Stimulated activated CD8-positive, alpha-beta memory T cell treated with anti-CD3 and anti-CD28 coated beads, Interleukin-12 subunit alpha, Interleukin-12 subunit beta, amount 100 ng/mL, for 1 hour (primary cell): Measurements from ENCODE around the gene ENG.
"Not testable (repeated sequence)": the region's sequence is repeated elsewhere in the genome, so short reads cannot be mapped to it uniquely, and the experiment has no call there.

Experiments used
- DNase-seq: peaks from one replicate; pipeline ENCODE4 v3.0.0-alpha.2; 2020; ENCODE audit warnings: low read depth

Gene ENG

DNA sequence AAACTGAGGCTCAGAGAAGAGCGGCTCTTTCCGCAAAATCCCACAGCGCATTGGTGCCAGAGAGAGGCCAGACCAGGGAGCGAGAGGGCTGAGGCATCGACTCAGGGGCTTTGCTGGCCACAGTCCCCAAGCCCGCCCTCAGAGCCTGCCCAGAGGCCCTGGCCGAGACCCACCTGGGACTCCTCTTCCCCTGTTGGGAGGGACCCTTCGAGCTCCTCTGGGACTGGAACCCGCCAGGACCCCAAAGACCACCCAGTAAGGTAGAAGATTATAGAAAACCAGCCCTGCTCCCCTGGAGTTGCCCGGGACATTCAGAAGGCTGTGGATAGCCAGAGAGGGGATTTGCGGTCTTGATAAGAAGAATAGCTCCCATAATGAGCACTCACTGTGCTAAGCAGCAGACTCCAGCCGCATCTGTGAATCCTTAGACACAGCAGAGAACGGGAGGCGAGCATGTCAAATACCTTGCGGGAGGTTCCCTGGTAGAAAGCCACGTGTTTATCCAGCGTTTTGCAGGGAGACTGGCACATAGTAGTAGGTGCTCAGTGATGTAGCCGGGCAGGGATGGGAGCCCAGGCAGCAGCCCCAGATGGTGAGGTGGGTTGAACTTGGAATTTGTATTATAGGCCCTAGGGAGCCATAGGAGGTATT, 23.7 kb upstream of the ENG start:
- DNase-seq, result no peak

DNA sequence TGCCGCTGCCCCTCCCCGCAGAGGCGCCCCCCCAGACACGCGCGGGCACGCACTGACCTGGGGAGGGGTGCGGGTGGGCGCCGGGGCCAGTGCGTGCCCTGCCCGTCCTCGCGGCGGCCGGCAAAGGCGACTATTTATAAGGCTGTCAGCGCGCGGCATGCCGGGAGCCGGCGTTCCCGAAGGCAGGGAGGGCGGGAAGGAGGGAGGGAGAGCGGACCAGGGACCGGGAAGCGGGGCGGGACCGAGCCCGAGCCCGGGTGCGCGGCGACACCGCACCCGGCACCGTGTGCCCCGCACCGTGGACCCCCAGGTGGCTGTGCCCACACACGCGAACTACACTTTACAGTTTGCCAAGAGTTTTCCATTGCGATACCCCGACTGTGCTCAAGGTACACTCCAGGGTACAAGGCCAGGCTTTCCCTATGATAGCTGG, 23.1 kb upstream of the ENG start, which contains the start of gene AK1:
Gene AK1 (minus strand): TSS at position 110 of the 433 bp plus-strand sequence. CDS start 3,058 bp downstream, outside the sequence.
- DNase-seq, result no peak

DNA sequence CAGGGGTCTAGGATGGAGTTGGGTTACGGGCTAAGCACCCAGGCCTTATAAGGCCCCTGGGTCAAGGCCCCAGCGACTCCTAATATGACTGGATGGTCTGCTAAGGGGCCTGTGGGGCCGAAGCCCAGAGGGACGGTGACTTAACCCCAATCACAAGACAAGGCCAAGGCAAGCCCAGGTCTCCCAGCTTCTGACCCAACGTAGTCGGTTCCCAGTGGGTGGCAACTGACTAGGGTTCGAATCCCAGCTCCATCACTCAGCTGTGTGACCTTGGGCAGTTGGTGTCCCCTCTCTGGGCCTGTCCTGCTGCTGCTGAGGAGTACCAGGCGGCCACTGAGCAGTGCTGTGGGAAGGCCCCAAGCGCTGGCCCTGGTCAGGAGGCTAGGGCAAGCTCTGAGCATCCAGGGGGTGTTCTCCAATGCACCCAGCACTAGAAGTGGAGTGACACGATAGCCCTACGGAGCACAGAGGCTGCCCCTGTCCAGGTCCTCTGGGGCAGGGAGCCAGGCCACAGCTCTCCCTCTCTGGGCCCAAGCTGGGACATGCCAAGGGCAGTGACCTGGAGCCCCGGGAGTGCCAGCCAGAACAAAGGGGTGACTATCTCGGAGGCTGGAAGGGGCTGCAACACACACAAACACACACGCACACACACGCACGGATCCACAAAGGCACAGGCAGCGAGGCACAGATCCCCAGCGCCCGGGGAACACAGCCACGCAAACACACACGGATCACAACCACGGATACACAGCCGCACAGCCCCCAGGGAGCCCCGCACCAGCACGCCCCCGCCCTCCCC, 22.5 kb upstream of the ENG start:
- DNase-seq, result no peak

DNA sequence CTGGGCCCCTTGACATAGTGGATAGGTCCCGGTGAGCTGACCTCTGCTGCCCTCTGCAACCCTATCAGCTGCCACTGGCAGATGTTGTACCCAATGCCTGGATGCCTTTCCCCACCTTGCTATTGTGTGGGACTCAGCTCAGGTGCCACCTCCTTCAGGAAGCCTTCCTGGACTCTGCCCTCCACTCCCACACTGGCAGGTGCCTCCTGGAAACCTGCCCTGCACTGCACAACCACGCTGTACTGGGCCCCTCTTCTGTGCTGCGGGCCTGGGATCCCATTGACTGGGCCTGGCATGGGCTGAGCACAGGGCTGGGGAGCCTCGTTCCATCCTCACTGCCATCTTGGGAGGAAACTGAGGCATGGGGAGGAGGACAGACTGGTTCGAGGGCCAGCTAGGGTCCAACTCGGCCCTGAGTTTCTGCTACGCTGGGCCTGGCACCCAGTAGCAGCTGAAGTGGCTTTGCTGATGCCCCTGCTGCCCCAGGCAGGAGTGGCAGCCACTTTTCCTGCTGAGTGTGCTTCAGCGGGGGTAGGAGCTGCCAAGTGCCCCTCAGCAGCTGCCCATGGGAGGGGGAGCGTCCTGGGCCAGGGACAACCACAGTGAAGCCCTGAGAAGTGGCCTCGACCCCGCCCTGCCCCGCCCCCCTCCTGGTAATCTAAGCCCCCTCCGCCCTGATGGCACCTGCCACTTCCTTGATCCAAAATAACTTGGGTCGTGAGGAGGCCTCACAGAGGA, 21.7 kb upstream of the ENG start:
- DNase-seq, result no peak

DNA sequence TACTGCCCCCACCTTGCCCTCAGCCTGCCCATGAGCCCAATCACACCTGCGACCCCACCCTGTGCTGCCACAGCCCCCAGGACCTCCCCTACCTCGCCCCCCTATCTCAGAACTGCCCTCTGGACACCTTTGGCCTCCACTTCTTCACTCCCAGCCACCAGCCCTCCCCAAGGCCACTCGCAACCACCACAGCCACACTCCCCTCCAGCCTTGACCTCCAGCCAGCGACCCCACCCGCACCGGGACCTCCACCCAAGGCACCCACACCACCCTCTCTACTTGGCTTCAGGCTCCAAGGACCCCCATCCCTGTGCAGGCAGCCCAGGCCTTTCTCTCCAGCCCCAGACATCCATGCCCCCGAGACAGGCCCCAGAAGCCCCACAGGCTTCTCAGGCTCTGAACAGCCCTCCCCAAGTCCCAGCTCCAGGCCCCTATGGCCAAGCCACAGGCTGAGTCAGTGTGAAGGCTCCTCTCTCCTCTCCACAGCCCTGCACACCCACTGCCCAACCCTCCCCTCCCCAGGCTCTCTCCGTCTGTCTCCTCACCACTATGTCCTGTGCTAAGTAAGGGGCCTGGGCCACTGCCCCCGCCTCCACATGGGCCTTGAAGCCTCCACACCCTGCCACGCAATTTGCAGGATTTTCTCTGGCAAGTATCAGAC, 21.0 kb upstream of the ENG start:
- no peak for DNase-seq

DNA sequence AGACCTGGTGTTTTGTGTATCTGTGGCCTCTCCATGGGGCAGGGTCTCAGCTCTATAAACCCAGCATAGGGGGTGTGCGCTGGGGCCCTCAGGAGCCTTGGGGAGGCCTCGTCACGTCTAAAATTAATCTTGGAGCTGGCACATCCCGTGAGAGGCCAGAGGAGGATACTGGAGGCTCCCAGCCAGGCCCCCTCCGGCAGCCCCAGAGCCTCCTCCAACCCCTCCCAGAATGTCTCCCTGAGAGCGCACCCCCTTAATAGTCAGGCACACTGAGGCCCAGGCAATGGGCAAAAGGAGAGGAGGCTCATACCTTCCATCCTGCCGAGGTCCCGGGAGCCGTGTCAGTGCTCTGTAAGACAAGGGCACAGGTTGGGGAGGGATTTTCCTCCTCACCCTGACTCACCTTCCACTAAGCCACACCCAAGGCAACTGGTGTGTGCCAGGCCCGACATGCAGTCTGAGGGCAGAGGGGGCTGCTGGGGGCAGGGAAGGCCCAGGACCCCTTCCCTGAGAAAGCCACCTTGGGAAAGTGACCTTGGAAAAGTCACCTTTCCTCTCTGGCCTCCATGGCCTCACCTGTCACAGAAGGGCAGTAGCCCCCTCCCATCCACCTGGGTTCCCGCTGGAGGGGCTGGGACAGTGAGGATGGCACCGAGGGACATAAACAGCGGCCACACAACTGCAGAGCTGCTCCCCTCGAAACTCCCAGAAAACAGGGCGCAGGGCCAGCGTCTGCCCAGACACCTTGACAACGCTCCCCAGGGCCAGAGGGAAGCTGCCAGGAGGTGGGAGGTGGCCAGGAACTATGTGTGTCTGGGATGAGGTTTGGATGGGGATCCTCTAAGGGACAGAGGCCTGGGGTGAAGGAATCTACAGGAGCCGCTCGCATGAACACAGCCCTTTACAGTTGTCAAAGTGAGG, 20.1 kb upstream of the ENG start:
- DNase-seq, result no peak

DNA sequence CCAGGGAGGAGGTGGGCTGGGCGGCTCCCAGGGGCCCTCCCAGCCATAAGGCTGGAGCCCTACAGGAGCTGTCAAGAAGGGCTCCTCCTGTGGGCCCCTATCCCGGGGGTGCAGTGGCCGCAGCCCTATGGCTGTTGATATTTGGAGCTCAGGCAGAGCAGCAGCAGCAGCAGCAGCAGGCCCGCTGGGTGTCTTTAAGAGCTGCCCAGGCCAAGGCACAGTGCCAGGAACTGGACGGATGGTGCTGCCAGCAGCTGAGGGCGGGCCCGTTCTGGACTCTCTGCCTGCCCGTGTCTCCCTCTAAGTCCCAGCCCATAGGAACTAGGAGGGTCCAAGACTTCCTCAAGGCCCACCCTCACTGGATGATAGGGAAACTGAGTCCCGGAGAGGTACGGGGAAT, 19.4 kb upstream of the ENG start:
- no peak for DNase-seq

DNA sequence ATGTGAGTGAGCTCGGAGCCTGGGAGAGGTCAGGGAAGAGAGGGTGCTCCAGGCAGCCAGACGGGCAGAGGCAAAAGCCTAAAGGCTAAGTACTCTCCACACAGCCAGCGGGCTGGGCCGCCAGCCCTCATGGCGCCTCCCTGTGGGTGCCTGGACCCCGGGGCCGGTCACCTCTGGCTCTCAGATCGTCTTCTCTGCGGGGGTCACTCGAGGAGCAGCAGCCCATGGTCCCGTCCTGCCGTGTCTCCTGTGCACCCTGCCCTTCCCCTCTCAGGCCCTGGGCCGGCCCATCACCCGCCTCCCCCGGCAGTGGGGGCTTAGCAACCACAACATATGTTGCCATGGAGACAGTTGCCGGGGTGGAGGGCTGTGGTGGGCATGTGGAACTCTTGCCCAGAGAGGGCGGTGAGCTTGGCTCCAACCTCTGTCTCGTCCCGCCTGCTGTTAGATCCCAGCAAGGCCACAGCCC, 18.8 kb upstream of the ENG start:
- no peak for DNase-seq

DNA sequence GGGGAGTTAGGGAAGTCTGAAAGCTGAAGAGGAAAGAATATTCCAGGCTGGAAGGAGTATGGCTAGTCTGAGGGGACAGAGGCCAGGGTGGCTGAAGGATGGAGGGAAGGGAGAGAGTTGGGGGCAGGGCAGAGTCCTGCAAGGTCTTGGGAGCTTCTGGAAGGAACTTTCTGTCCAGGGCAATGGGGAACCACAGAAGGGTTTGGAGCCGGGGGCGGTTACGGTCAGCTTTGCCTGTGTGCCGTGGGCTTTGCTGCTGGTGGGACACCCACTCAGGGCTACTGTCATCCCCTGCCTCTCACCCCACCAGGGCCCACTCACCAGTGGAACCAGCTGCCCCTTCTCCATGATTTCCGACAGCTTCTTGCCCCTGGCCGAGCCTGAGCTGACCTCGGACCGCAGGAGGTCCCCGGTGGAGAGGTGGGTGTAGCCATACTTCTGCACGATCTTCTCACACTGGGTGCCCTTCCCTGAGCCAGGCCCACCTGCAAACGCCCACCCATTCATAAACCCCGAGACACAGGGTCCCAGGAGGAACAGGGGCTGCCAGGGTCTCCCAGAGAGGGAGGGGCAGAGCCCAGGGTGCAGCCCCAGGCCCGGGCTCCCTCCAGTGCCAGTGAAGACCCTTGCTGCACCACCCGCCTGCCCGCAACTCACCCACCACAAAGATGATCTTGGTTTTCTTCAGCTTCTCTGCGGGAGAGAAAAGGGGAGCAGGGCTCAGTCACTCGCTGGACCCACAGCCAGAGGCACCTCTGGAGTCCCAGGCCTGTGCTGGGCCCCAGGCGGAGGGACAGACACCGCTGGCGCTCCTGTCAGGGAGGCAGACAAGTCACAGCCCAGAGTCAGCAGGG, 18.1 kb upstream of the ENG start:
- DNase-seq, result no peak

DNA sequence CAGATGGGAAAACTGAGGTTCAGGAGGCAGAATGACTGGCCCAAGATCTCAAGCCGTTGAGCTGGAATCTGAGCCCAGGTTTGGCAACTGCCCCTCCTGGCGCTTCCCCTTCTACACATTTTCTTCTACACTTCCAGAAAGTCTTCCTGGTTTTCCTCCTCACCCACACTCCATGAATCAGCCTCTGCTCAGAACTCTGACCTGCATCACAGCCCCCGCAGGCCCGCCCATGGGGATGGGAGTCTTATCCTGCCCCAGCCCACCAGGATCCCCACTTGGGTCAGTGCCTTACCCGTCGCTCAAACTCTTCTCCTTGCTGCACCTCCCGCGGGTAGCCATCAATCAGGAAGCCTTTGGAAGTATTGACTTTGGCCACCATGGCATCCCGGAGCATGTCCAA, 17.1 kb upstream of the ENG start:
- DNase-seq, result no peak

DNA sequence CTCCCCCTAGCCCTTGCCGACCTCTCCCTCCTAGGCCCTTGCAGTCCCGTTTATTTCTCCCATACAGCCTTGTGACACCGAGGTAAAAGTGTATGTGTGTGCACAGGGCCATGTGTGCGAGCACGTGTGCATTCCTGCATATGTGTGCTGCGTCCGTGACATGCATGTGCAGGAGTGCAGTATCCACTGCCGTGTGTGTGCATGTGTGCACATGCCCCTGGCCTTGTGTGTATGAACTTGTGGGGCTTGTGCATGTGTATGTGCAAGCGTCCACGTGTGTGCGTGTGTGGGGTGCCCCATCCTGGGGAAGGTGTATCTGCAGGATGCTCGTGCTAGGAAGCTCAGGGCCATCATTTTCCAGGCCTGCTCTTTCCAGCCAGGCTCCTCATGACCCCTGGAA, 16.4 kb upstream of the ENG start:
- no peak for DNase-seq

DNA sequence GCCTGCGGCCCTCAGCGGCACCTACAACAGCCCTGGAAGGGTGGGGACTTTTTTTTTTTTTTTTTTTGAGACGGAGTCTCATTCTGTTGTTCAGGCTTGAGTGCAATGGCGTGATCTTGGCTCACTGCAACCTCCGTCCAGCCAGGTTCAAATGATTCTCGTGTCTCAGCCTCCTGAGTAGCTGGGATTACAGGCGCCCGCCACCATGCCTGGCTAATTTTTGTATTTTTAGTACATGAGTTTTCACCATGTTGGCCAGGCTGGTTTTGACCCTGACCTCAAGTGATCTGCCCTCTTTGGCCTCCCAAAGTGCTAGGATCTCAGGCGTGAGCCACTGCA, 15.7 kb upstream of the ENG start:
- not testable (repeated sequence) for DNase-seq

DNA sequence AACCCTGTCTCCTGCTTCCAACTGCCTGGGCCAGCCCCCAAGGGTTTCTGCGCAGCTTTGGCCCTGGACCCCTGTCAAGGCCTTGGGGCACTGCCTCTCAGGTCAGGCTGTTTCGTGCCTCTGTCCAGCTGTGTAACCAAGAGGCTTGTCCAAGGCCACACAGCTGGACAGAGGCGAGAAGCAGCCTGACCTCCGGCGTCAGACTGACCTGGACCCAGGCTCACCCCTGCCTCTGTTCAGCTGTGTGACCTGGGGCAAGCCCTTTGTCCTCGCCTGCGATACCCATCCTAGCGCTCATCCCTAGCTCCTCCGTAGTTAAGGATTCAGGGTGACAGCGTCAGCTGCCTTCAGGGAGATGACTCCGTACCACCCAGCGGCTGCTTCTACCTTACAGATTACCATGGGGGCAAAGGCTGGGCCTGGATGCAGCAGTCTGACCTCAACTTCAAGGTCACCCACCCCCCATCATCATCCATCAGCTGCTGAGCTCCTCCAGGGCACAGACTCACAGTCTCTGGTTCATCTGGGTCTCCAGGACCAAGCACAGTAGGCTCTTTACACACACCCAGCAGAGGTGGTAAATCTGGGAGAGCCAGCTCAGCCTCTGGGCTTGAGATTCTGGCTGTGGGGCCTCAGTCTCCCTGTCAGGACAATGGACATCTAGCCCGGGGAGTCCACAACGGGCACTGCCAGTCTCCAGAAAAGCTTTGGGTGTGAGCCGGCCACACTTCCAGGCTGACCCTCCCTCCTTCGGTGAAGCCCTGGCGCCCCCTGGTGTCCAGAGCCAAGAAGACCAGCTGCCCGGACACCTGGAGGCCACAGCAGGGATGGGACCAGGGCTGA, 15.1 kb upstream of the ENG start:
- DNase-seq, result peak; percentile 68

DNA sequence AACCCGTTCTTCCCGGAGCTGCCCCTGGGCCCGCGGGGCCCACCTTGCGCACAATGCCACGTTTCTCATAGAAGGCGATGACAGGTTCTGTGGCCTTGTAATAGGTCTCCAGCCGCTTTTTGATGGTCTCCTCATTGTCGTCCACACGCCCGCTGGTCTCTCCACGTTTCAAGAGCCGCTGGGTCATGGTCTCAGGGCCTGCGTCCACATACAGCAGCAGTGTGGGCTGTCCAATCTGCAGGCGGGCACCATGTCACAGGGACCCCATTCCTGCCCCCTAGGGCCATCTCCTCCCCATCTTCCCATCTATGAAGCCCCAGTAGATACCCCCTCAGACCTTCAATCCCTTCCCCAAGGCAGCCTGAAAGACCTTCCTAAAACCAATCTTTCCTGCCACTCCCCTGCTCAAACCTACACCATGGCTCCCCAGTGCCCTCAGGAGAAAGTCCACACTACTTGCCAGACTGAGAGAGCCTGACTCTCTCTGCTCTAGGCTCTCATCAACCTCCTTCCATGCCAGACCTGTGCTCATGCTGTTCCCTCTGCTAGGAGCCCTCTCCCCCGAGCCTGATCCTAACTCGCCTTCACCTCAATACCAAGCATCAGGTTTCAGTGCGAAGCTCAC, 13.9 kb upstream of the ENG start:
- DNase-seq, result no peak

DNA sequence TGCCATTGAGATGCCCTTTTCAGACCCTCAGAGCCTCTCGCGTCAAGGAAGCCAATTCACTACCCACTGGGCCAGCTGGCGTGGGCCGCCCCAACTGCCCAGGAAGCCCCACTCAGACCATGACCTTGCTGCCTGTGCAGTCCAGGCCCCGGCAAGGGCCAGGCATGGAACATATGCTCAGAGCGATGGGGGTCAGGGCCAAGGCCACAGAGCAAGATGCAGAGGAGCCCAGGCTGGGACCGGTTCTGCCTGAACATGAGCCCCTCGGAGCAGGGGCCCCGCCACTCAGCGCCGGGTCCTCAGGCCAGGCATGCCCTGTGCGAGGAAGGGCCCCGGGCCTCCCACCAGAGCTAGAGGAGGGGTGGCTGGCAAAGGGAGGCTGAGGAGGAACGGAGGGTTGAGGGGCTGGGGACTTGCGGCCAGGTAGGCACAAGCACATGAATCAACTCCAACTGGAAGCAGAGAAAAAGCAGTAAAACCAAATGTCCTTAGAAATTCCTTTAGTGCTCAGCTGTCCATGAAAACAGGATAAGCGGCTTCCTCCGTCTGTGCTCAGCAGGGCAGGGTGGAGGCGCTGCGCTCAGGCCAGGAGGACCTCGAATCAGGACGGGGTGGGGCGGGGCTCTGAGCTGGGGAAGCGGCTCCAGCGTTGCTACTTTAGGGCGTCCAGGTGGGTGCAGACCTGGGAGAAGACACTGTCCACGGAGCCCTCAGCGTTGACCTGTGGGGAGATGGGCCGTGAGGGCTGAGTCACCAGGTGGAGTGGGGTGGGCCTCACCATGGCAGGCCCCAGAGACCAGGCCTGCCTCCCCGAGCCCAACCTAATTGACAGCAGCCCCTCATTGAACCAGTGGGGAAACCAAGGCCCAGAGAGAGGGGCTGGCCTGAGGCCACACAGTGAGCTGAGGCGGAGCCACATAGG, 13.2 kb upstream of the ENG start:
- no peak for DNase-seq

DNA sequence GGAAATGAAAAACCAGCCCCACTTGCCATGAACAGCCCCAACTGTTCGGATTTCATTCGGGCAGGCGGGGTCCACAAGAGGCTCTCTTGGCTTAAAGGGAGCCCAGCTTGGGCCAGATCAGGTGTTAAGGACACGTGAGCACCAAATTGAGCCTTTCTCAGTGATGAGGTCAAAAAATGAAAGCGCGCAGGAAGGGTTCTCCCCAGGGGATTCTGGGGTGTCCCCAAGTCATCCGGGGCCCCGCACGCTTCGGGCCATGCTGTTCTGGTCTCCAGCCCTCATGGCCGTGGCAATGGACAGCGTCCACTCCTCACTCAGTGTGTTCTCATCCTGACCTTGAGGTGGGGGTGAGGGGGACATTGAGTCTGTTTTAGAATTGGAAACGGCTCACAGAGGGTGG, 12.1 kb upstream of the ENG start:
- no peak for DNase-seq

DNA sequence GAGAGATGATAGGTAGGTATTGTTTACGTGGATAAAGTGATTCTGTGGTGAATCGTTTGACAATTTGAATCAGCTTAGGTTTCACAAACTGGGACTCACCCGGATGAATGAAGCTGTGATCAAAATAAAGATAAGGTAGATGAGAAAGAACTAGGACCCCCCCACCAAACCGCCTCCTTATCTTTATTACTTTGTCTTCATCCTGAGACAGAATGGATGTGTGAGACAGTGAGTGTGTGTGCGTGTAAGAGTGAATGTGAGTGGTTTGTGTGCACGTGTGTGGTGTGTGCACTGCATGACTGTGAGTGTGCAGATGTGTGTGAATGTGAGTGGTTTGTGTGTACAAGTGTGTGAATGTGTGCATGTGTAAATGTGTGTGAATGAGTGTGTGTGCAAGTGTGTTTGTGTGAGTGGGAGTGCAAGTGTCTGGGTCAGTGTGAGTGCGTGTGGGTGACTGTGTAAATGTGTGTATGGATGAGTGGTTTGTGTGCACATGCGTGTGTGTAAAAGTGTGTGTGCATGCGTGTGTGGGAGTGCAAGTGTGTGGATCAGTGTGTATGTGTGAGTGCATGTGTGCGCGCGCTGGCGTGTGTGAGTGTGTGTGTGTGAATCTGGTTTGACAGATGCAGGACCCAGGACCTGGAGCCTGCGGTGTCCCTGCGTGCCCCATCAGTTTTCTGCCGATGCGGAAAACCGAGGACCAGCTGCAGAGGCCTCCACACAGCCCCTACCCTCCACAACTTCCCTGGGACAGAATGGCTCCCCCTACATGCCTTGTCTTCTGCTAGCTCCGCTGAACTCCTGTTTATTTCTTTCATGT, 11.4 kb upstream of the ENG start:
- no peak for DNase-seq
